ENCODE results near the gene OSBPL1A.

DNA sequence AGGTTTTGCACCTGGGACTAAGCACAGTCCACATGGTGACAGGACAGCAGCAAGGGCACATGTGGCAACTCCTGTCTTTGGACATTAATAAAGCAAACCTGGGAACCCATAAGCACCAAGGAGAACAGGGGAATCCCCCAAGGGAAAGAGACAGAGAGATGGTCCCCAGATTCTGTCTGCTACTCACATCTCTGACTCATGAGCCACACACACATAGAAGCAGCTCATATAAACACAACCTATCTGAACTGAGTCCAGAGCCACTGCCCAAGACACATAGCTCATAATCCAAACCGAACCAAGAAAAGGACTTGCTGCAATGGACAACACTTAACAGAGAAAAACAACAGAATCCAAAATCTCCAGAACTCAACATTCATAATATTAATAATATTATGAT, 82.5 kb downstream of the OSBPL1A start:
- no peak for TF ChIP-seq EP300 (IDR thresholded peaks at IDR 0.05)
- TF ChIP-seq, protein P1, sequence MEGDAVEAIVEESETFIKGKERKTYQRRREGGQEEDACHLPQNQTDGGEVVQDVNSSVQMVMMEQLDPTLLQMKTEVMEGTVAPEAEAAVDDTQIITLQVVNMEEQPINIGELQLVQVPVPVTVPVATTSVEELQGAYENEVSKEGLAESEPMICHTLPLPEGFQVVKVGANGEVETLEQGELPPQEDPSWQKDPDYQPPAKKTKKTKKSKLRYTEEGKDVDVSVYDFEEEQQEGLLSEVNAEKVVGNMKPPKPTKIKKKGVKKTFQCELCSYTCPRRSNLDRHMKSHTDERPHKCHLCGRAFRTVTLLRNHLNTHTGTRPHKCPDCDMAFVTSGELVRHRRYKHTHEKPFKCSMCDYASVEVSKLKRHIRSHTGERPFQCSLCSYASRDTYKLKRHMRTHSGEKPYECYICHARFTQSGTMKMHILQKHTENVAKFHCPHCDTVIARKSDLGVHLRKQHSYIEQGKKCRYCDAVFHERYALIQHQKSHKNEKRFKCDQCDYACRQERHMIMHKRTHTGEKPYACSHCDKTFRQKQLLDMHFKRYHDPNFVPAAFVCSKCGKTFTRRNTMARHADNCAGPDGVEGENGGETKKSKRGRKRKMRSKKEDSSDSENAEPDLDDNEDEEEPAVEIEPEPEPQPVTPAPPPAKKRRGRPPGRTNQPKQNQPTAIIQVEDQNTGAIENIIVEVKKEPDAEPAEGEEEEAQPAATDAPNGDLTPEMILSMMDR (IDR thresholded peaks at IDR 0.05) = no peak
- TF ChIP-seq POLR2A (IDR thresholded peaks at IDR 0.05) = no peak
